Keratinocyte (primary cell): Measurements from ENCODE around the gene TPPP3. TPM values are rescaled to one million over a fixed set of nuclear protein-coding genes. Genes with fewer than 3 reads are reported as not detected.
A peak's percentile ranks its signal among the peaks of the same experiment; 100 is the strongest.

Source experiments
- DNase-seq: peaks from one replicate; pipeline ENCODE4 v3.0.0-alpha.2; 2011; ENCODE audit warnings: low read depth, missing footprints, low spot score
- FAIRE-seq: peaks from 2 replicates; lab custom pipeline; 2011; peaks lifted over from hg19 to GRCh38; lab: Jason Lieb, UNC
- H2AFZ ChIP-seq: 2 replicates; pipeline ENCODE4 v1.6.0; 2012; ENCODE audit warnings: low read length, control low read depth, inconsistent platforms; ENCODE audit not compliant: control insufficient read depth
- H3K27ac ChIP-seq: 2 replicates; pipeline ENCODE4 v1.5.1; 2011; ENCODE audit warnings: low read length; ENCODE audit not compliant: control insufficient read depth, insufficient read depth
- H3K27me3 ChIP-seq: 3 replicates; pipeline ENCODE4 v1.6.0; 2011; ENCODE audit warnings: low read length; ENCODE audit not compliant: control insufficient read depth, insufficient read depth; ENCODE audit errors: extremely low read depth
- H3K36me3 ChIP-seq, 2 experiments: 2 replicates in 1 of 2; 3 replicates in 1 of 2; pipeline ENCODE4 v1.5.1; 2011; ENCODE audit warnings: low read length in 2 of 2, mild to moderate bottlenecking in 1 of 2; ENCODE audit not compliant: control insufficient read depth in 2 of 2, insufficient read depth in 2 of 2; ENCODE audit errors: extremely low read depth in 1 of 2
- H3K4me1 ChIP-seq: 3 replicates; pipeline ENCODE4 v1.5.1; 2011; ENCODE audit warnings: low read length; ENCODE audit not compliant: control insufficient read depth, insufficient read depth; ENCODE audit errors: extremely low read depth
- H3K4me2 ChIP-seq: 3 replicates; pipeline ENCODE4 v1.6.0; 2011; ENCODE audit warnings: low read depth, low read length; ENCODE audit not compliant: control insufficient read depth, insufficient read depth; ENCODE audit errors: extremely low read depth
- H3K4me3 ChIP-seq, 3 experiments: fragments of 200-600 bp in 1 of 3; sonication (generic) in 1 of 3; 2 replicates in 2 of 3; 3 replicates in 1 of 3; pipeline ENCODE4 v1.5.1; 2011 to 2016; ENCODE audit warnings: low read length in 3 of 3, mild to moderate bottlenecking in 3 of 3, control low read depth in 2 of 3, inconsistent platforms in 1 of 3, low read depth in 1 of 3, mixed read lengths in 1 of 3, mixed run types in 1 of 3, moderate library complexity in 1 of 3; ENCODE audit not compliant: control insufficient read depth in 2 of 3, insufficient read depth in 2 of 3; ENCODE audit errors: extremely low read depth in 1 of 3
- H3K79me2 ChIP-seq: 2 replicates; pipeline ENCODE4 v1.6.0; 2012; ENCODE audit warnings: low read length; ENCODE audit not compliant: control insufficient read depth, insufficient read depth
- H3K9ac ChIP-seq: 3 replicates; pipeline ENCODE4 v1.6.0; 2011; ENCODE audit warnings: low read length; ENCODE audit not compliant: control insufficient read depth, insufficient read depth; ENCODE audit errors: extremely low read depth
- H3K9me1 ChIP-seq: 3 replicates; pipeline ENCODE4 v1.6.0; 2011; ENCODE audit warnings: low read length; ENCODE audit not compliant: control insufficient read depth, insufficient read depth; ENCODE audit errors: extremely low read depth
- H3K9me3 ChIP-seq: 2 replicates; pipeline ENCODE4 v1.5.1; 2012; ENCODE audit warnings: low read depth, low read length; ENCODE audit not compliant: control insufficient read depth
- H4K20me1 ChIP-seq: 3 replicates; pipeline ENCODE4 v1.6.0; 2011; ENCODE audit warnings: low read length; ENCODE audit not compliant: control insufficient read depth, insufficient read depth; ENCODE audit errors: extremely low read depth
- EZH2 ChIP-seq: IDR thresholded peaks from one replicate; pipeline ENCODE4 v1.6.1; 2012; ENCODE audit warnings: inconsistent platforms, mild to moderate bottlenecking, low read length, moderate library complexity
- dilution Hi-C: fragments of 300-500 bp; cut with MboI; formaldehyde crosslinking; loops from one replicate; pipeline ENCODE4 v1.7.0; 2020; ENCODE audit warnings: low sequenced_read_pairs; ENCODE audit not compliant: extremely low pct_ligation_motif_present
- polyA plus RNA-seq, 5 experiments: library from polyadenylated mRNA; depleted of rRNA in 3 of 5; stranded (reverse) in 3 of 5; stranded (forward) in 1 of 5; unstranded in 1 of 5; fragments of >200 nt; gene quantifications; 1 replicate in 1 of 5; 2 replicates in 3 of 5; 3 replicates in 1 of 5; pipeline versions ENCODE4 v1.2.1 to v1.2.3, GENCODE V29; 2011 to 2012; ENCODE audit warnings: missing spikeins in 2 of 5, low read depth in 1 of 5, low replicate concordance in 1 of 5
- TF ChIP-seq, protein P1 (sequence below), 3 experiments: IDR thresholded peaks in 1 of 3; conservative IDR thresholded peaks in 1 of 3; optimal IDR thresholded peaks in 1 of 3; 2 replicates in 2 of 3; 3 replicates in 1 of 3; pipeline versions ENCODE3 to v1.5.1; 2011; ENCODE audit warnings: low read length in 3 of 3, mild to moderate bottlenecking in 3 of 3, moderate library complexity in 2 of 3, control low read depth in 1 of 3, inconsistent platforms in 1 of 3; ENCODE audit not compliant: insufficient read depth in 2 of 3; ENCODE audit errors: extremely low read depth in 1 of 3

TPPP3 gene
- polyA plus RNA-seq, 1 donor (not counting 4 experiments of a cell fraction or from before 2014, with no cell fraction given): 0.96 TPM

DNA sequence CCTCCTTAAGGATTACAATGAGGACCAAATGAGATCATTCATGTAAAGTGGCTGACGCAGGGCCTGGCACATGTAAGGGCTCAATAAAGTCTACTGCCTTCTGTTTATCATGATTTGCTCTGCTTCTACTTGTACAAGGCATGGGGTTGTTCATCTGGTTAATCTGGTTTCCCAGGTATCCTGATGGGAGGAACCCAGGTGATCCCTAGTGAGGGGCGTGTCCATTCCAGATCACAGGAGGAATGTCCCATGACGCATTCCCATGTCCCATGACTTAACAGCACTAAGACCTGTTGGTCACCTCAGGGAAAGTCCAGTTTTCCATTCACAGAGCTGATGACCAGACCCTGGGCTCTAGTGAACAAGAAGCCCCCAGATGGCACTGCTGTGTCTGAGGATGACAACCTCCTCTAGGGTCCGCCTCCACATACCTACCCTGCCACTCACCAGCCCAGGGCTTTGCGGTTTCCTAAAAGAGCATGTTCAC, 11.5 kb upstream of the TPPP3 start:
- Histone ChIP-seq H3K4me2 (peak overlapping the region; percentile 82), H3K27me3 (no peaks in the 10 kb centered on the region), H3K79me2 (no peaks in the 10 kb centered on the region), H3K9ac (peak overlapping the region; percentile 82), H4K20me1 (no peaks in the 10 kb centered on the region), H3K27ac (peak overlapping the region; percentile 99), H3K36me3 (no peaks in the 10 kb centered on the region), H3K9me1 (no peaks in the 10 kb centered on the region), H3K4me1 (peaks cover 53% of the 10 kb centered on the region), H3K9me3 (no peaks in the 10 kb centered on the region), H2AFZ (peak overlapping the region; percentile 59), H3K4me3 (peak overlapping the region in 2 of 3 experiments; percentile 19 to 33)
- TF ChIP-seq, protein P1, sequence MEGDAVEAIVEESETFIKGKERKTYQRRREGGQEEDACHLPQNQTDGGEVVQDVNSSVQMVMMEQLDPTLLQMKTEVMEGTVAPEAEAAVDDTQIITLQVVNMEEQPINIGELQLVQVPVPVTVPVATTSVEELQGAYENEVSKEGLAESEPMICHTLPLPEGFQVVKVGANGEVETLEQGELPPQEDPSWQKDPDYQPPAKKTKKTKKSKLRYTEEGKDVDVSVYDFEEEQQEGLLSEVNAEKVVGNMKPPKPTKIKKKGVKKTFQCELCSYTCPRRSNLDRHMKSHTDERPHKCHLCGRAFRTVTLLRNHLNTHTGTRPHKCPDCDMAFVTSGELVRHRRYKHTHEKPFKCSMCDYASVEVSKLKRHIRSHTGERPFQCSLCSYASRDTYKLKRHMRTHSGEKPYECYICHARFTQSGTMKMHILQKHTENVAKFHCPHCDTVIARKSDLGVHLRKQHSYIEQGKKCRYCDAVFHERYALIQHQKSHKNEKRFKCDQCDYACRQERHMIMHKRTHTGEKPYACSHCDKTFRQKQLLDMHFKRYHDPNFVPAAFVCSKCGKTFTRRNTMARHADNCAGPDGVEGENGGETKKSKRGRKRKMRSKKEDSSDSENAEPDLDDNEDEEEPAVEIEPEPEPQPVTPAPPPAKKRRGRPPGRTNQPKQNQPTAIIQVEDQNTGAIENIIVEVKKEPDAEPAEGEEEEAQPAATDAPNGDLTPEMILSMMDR (optimal IDR thresholded peaks at IDR 0.05 in 1 of 3, IDR thresholded peaks at IDR 0.05 in 1 of 3, conservative IDR thresholded peaks at IDR 0.05 in 1 of 3; ENCODE audit: extremely low read depth in 1 of 3, insufficient read depth in 2 of 3, low read length in 3 of 3): peak in 2 of 3 experiments; percentile 2 to 6
- TF ChIP-seq EZH2: no peak
- DNase-seq: peak; percentile 98
- peak; percentile 100 for FAIRE-seq
- dilution Hi-C loops: no loop called here

DNA sequence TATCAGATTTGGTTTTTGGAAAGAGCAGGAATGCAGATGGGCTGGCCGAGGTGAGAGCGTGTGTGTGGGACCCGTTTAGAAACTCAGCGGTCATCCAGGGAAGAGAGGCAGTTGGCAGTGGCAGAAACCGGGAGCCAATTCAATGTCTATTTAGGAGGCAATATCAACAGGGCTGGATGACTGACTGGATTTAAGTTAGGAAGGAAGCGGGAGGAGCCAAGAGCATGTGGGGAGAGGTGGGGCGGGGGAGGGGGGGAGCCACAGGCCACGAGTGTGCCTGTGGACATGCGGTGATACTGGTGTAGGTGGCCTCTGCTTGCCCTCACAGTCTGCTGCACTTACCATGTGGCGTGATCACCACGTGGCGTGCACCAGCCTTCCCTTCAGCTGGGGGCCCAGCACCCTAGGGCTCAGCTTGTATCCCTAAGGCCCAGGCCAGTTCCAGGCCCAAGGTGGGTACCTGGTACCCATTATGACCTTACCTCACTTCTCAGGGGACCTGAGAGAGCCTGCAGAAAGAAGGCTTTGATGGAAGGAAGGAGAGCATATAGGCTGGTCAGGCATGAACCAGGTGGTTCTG, 10.8 kb upstream of the TPPP3 start:
- H2AFZ ChIP-seq: peak overlapping the region; percentile 67
- H4K20me1 ChIP-seq: no peaks in the 10 kb centered on the region
- H3K27ac ChIP-seq: peak overlapping the region; percentile 99
- H3K9me1 ChIP-seq: no peaks in the 10 kb centered on the region
- no peaks in the 10 kb centered on the region for H3K79me2 ChIP-seq
- H3K36me3 ChIP-seq: no peaks in the 10 kb centered on the region
- dilution Hi-C loops: no loop called here
- no peak for FAIRE-seq
- DNase-seq: no peak
- peak overlapping the region in 1 of 3 experiments; percentile 19 for H3K4me3 ChIP-seq
- H3K4me2 ChIP-seq: peak overlapping the region; percentile 82
- peaks cover 46% of the 10 kb centered on the region for H3K4me1 ChIP-seq
- H3K27me3 ChIP-seq: no peaks in the 10 kb centered on the region
- H3K9me3 ChIP-seq: no peaks in the 10 kb centered on the region
- H3K9ac ChIP-seq: peak overlapping the region; percentile 82
- TF ChIP-seq, protein P1 (optimal IDR thresholded peaks at IDR 0.05 in 1 of 3, IDR thresholded peaks at IDR 0.05 in 1 of 3, conservative IDR thresholded peaks at IDR 0.05 in 1 of 3; ENCODE audit: extremely low read depth in 1 of 3, insufficient read depth in 2 of 3, low read length in 3 of 3): no peak
- no peak for TF ChIP-seq EZH2
